GM12878 (cell line): ENCODE data around the gene ZNF280A. TPM values are rescaled to one million over a fixed set of nuclear protein-coding genes. Genes with fewer than 3 reads are reported as not detected.

Experiments used
- ATAC-seq: fragments of 200-7000 bp; cut with Tn5 transposase; 3 replicates; pipeline ENCODE4 v1.9.1; 2020; ENCODE audit warnings: mild to moderate bottlenecking, moderate library complexity
- BruUV-seq: library from RNA; stranded (reverse); fragments of 400-500 nt; replicated peaks from 2 replicates; lab custom pipeline; 2021; lab: Mats Ljungman, UMichigan
- CTCF ChIA-PET: fragments of 300-600 bp; sonication (Branson Sonifier 250); formaldehyde crosslinking; extraction: SDS; loops from one replicate; lab custom pipeline; 2021; ENCODE audit warnings: inconsistent platforms; lab: Yijun Ruan, JAX
- POLR2A ChIA-PET: fragments of 350-600 bp; formaldehyde crosslinking; extraction: SDS; loops from one replicate; lab custom pipeline; 2021; ENCODE audit warnings: inconsistent platforms; lab: Charles Lee
- RAD21 ChIA-PET: fragments of 300-600 bp; sonication (Branson Sonifier 250); formaldehyde crosslinking; loops from one replicate; lab custom pipeline; 2023; ENCODE audit warnings: antibody characterized with exemption; ENCODE audit not compliant: unreplicated experiment; lab: Charles Lee
- SMC1A ChIA-PET: fragments of 300-600 bp; sonication (Branson Sonifier 250); formaldehyde crosslinking; loops from one replicate; lab custom pipeline; 2023; ENCODE audit not compliant: unreplicated experiment, uncharacterized antibody; lab: Charles Lee
- DNase-seq: peaks from one replicate; pipeline ENCODE4 v3.0.0-alpha.2; 2011; ENCODE audit warnings: low read depth, low spot score
- FAIRE-seq: peaks from 3 replicates; lab custom pipeline; 2011; peaks lifted over from hg19 to GRCh38; lab: Jason Lieb, UNC
- H2AFZ ChIP-seq: 2 replicates; pipeline ENCODE4 v1.6.0; 2011; ENCODE audit warnings: low read depth, low read length, control low read depth; ENCODE audit not compliant: control insufficient read depth
- H3K27ac ChIP-seq: 2 replicates; pipeline ENCODE4 v1.5.1; 2011; ENCODE audit warnings: control low read depth; ENCODE audit not compliant: control insufficient read depth, insufficient read depth
- H3K27me3 ChIP-seq, 2 experiments: replicated peaks in 1 of 2; 2 replicates each; pipeline versions ENCODE4 v1.6.0 to v1.6.1; 2011; ENCODE audit warnings: low read length in 1 of 2; ENCODE audit not compliant: control insufficient read depth in 2 of 2, insufficient read depth in 2 of 2
- H3K36me3 ChIP-seq, 2 experiments: 2 replicates each; pipeline ENCODE4 v1.5.1; 2011; ENCODE audit warnings: low read length in 1 of 2; ENCODE audit not compliant: control insufficient read depth in 2 of 2, insufficient read depth in 2 of 2
- H3K4me1 ChIP-seq: 2 replicates; pipeline ENCODE4 v1.6.1; 2011; ENCODE audit warnings: mild to moderate bottlenecking, low read length, moderate library complexity, mixed read lengths; ENCODE audit not compliant: control insufficient read depth, insufficient read depth
- H3K4me2 ChIP-seq: 2 replicates; pipeline ENCODE4 v1.6.0; 2011; ENCODE audit warnings: control low read depth; ENCODE audit not compliant: control insufficient read depth, insufficient read depth
- H3K4me3 ChIP-seq: fragments of 200-600 bp; sonication (generic); 2 replicates; pipeline ENCODE4 v1.5.1; 2016
- H3K79me2 ChIP-seq: 2 replicates; pipeline ENCODE4 v1.6.0; 2011; ENCODE audit warnings: low read length; ENCODE audit not compliant: control insufficient read depth, insufficient read depth
- H3K9ac ChIP-seq: 2 replicates; pipeline ENCODE4 v1.8.0; 2011; ENCODE audit warnings: low read length, control low read depth, mixed read lengths; ENCODE audit not compliant: control insufficient read depth, insufficient read depth
- H3K9me3 ChIP-seq: replicated peaks from 3 replicates; pipeline ENCODE4 v1.5.1; 2011; ENCODE audit warnings: mild to moderate bottlenecking, low read length; ENCODE audit not compliant: control insufficient read depth, insufficient read depth
- H4K20me1 ChIP-seq: 2 replicates; pipeline ENCODE4 v1.6.0; 2011; ENCODE audit not compliant: control insufficient read depth, insufficient read depth
- BACH1 ChIP-seq: fragments of 450-650 bp; IDR thresholded peaks from 2 replicates; pipeline ENCODE4 v1.6.1; 2017; ENCODE audit warnings: mild to moderate bottlenecking, borderline replicate concordance
- BCL11A ChIP-seq: IDR thresholded peaks from 2 replicates; pipeline ENCODE4 v1.6.1; 2011; ENCODE audit warnings: low read depth, low read length
- EP300 ChIP-seq, 2 experiments: fragments of 150-350 bp in 1 of 2; IDR thresholded peaks; 2 replicates each; pipeline ENCODE4 v1.6.1; 2011 to 2012; ENCODE audit warnings: low read depth in 2 of 2, low read length in 2 of 2, borderline replicate concordance in 1 of 2, improper control_type of control experiment in 1 of 2, inconsistent platforms in 1 of 2; ENCODE audit not compliant: control insufficient read depth in 1 of 2
- ESRRA ChIP-seq: IDR thresholded peaks from 2 replicates; pipeline ENCODE4 v1.6.1; 2012; ENCODE audit warnings: mild to moderate bottlenecking, low read length, improper control_type of control experiment
- HDAC2 ChIP-seq: fragments of 200-600 bp; sonication (generic); IDR thresholded peaks from 2 replicates; pipeline ENCODE4 v1.6.1; 2017
- IKZF1 ChIP-seq: fragments of 450-650 bp; conservative IDR thresholded peaks from 2 replicates; pipeline ENCODE4 v1.6.1; 2017; ENCODE audit warnings: antibody characterized with exemption, mild to moderate bottlenecking
- RFX5 ChIP-seq: IDR thresholded peaks from 2 replicates; pipeline ENCODE4 v1.6.1; 2011; ENCODE audit warnings: low read depth, low read length, improper control_type of control experiment
- ZNF207 ChIP-seq: fragments of 450-650 bp; IDR thresholded peaks from 2 replicates; pipeline ENCODE4 v1.6.1; 2014; ENCODE audit warnings: antibody characterized with exemption, mild to moderate bottlenecking, borderline replicate concordance
- ZNF274 ChIP-seq: IDR thresholded peaks from one replicate; pipeline ENCODE4 v1.8.0; 2011; ENCODE audit not compliant: insufficient read length, insufficient read depth
- in situ Hi-C: fragments of 300-500 bp; cut with MboI; formaldehyde crosslinking; loops from 9 replicates; pipeline ENCODE4 v1.14.3; 2018; ENCODE audit warnings: mixed read lengths
- intact Hi-C: fragments of 100-400 bp; cut with micrococcal nuclease; formaldehyde crosslinking; loops from one replicate; pipeline ENCODE4 v1.14.2; 2022; ENCODE audit not compliant: unreplicated experiment
- polyA plus RNA-seq, 11 experiments: library from polyadenylated mRNA; depleted of rRNA in 4 of 11; unstranded in 6 of 11; stranded (reverse) in 5 of 11; fragments of >200 nt; fragmentation: Nextera tagmentation in 4 of 11; fragmentation: Illumina TruSeq in 1 of 11; extraction: Ambion mirVana in 4 of 11; extraction: Trizol in 1 of 11; gene quantifications; 1 replicate in 1 of 11; 2 replicates in 10 of 11; pipeline versions ENCODE4 v1.2.1 to v1.2.3, GENCODE V29; 2011 to 2016; ENCODE audit warnings: inconsistent platforms in 2 of 11, missing spikeins in 2 of 11, low read depth in 1 of 11
- total RNA-seq, 4 experiments: library from RNA; depleted of rRNA in 3 of 4; stranded (reverse); fragments of >200 nt in 3 of 4; fragmentation: Illumina TruSeq in 1 of 4; extraction: Trizol in 1 of 4; gene quantifications; 2 replicates each; pipeline versions ENCODE4 v1.2.1 to v1.2.3, GENCODE V29; 2013 to 2021
- TF ChIP-seq, protein P1 (sequence below), 3 experiments: IDR thresholded peaks in 2 of 3; conservative IDR thresholded peaks in 1 of 3; 2 replicates each; pipeline ENCODE4 v1.5.1; 2011; ENCODE audit warnings: low read depth in 3 of 3, low read length in 3 of 3, mild to moderate bottlenecking in 3 of 3, control low read depth in 2 of 3, moderate library complexity in 2 of 3, inconsistent platforms in 1 of 3, mixed read lengths in 1 of 3; ENCODE audit not compliant: control insufficient read depth in 2 of 3, insufficient read depth in 1 of 3; ENCODE audit errors: extremely low read depth in 1 of 3

The ZNF280A gene
- total and polyA plus RNA-seq, 10 of the 15 experiments (the other 5 are each of a cell fraction or from before 2014, with no cell fraction given): 0.03 to 0.06 TPM; not detected in 8

DNA sequence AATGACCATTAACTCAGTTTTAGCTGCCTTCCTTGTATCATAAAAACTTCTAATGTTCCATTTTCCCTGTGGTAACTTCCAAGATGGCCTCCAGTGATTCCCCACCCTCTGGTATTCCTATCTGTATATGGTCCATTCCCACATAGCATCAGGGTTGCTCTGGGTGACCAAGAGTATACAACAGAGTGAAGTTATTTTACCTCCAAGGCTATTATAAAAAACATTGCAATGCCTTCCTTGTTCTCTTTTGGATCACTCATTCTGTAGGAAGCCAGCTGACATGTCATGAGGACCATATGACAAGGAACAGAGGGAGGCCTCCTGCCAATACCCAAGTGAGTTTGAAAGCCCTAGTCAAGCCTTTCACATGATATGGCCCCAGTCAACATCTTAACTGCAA is 41.6 kb downstream of the ZNF280A start:
- POLR2A ChIA-PET: interaction anchor here (0.8 kb wide), 1 partner anchor 357 kb away, joined by 3 read pairs; no protein-coding TSS in a partner anchor

More for the DNA sequence above, 41.6 kb downstream of the ZNF280A start:
- DNase-seq: no peak
- no peaks in the 10 kb centered on the region for H3K27me3 ChIP-seq
- FAIRE-seq: no peak
- H3K9ac ChIP-seq: no peak overlapping the region
- ChIA-PET RAD21 (no interaction called here), CTCF (interaction anchor here (0.6 to 0.8 kb wide), 2 partner anchors 14 to 58 kb away, joined by 3 read pairs; no protein-coding TSS in a partner anchor), SMC1A (no interaction called here)
- ATAC-seq: no peak
- H3K36me3 ChIP-seq: no peaks in the 10 kb centered on the region
- no peak for TF ChIP-seq RFX5
- TF ChIP-seq ESRRA: no peak
- TF ChIP-seq IKZF1: no peak
- TF ChIP-seq EP300 (IDR thresholded peaks at IDR 0.05; ENCODE audit: borderline replicate concordance in 1 of 2, control insufficient read depth in 1 of 2, low read depth in 2 of 2, low read length in 2 of 2): no peak
- no peak for TF ChIP-seq ZNF207
- TF ChIP-seq, protein P1, sequence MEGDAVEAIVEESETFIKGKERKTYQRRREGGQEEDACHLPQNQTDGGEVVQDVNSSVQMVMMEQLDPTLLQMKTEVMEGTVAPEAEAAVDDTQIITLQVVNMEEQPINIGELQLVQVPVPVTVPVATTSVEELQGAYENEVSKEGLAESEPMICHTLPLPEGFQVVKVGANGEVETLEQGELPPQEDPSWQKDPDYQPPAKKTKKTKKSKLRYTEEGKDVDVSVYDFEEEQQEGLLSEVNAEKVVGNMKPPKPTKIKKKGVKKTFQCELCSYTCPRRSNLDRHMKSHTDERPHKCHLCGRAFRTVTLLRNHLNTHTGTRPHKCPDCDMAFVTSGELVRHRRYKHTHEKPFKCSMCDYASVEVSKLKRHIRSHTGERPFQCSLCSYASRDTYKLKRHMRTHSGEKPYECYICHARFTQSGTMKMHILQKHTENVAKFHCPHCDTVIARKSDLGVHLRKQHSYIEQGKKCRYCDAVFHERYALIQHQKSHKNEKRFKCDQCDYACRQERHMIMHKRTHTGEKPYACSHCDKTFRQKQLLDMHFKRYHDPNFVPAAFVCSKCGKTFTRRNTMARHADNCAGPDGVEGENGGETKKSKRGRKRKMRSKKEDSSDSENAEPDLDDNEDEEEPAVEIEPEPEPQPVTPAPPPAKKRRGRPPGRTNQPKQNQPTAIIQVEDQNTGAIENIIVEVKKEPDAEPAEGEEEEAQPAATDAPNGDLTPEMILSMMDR (IDR thresholded peaks at IDR 0.05 in 2 of 3, conservative IDR thresholded peaks at IDR 0.05 in 1 of 3; ENCODE audit: control insufficient read depth in 2 of 3, extremely low read depth in 1 of 3, insufficient read depth in 1 of 3, low read depth in 3 of 3, low read length in 3 of 3): no peak
- no peak for TF ChIP-seq BCL11A
- TF ChIP-seq HDAC2: no peak
- TF ChIP-seq BACH1: no peak
- TF ChIP-seq ZNF274: no peak
- in situ Hi-C loops (no loop called here), intact Hi-C loops (no loop called here)
- H3K27ac ChIP-seq: no peak overlapping the region
- no peaks in the 10 kb centered on the region for H4K20me1 ChIP-seq
- no peak overlapping the region for H2AFZ ChIP-seq
- no peak overlapping the region for H3K4me2 ChIP-seq
- no peaks in the 10 kb centered on the region for H3K4me1 ChIP-seq
- H3K4me3 ChIP-seq: no peak overlapping the region
- no TSS peak for BruUV-seq
- no peaks in the 10 kb centered on the region for H3K9me3 ChIP-seq
- H3K79me2 ChIP-seq: no peaks in the 10 kb centered on the region
